Endothelial cell of hepatic sinusoid (primary cell): ENCODE measurements around the gene IRX3.

ENCODE experiments used
- in situ Hi-C: cut with HindIII; loops from 2 replicates; pipeline ENCODE4 v1.10.0; 2017; ENCODE audit warnings: low sequenced_read_pairs

IRX3 gene

GRCh38 chr16:54286366-54287130 lies at the start of gene IRX3:
TSS of gene IRX3 (minus strand) at chr16:54286787. CDS start at chr16:54286050, 737 bp downstream.
- in situ Hi-C loops = loop anchor here (10.0 kb wide), 2 partner anchors 512 to 648 kb away; partner anchors contain the start of gene IRX5

- in situ Hi-C loops = no loop called here
Observed at GRCh38 chr16:54335230-54335629, 48.6 kb upstream of the IRX3 start.

- in situ Hi-C loops = no loop called here
Observed at GRCh38 chr16:54334208-54334607, 47.6 kb upstream of the IRX3 start.

GRCh38 chr16:54331241-54332002 lies 44.8 kb upstream of the IRX3 start:
- in situ Hi-C loops = no loop called here

GRCh38 chr16:54327609-54328008 lies 41.0 kb upstream of the IRX3 start:
- in situ Hi-C loops = no loop called here

GRCh38 chr16:54326266-54326662 lies 39.7 kb upstream of the IRX3 start:
- in situ Hi-C loops = no loop called here

- in situ Hi-C loops = no loop called here
Observed at GRCh38 chr16:54325616-54326265, 39.2 kb upstream of the IRX3 start.

- in situ Hi-C loops = no loop called here
Observed at GRCh38 chr16:54324716-54325115, 38.1 kb upstream of the IRX3 start.

- in situ Hi-C loops = no loop called here
Observed at GRCh38 chr16:54320697-54321340, 34.2 kb upstream of the IRX3 start.

- in situ Hi-C loops = no loop called here
Observed at GRCh38 chr16:54318941-54319340, 32.4 kb upstream of the IRX3 start.

- in situ Hi-C loops = no loop called here
Observed at GRCh38 chr16:54317101-54317611, 30.6 kb upstream of the IRX3 start.

GRCh38 chr16:54316095-54316889 lies 29.7 kb upstream of the IRX3 start:
- in situ Hi-C loops = no loop called here

GRCh38 chr16:54313789-54314188 lies 27.2 kb upstream of the IRX3 start:
- in situ Hi-C loops = loop anchor here (5.0 kb wide), 1 partner anchor 74 kb away; no protein-coding TSS in a partner anchor

- in situ Hi-C loops = loop anchor here (5.0 kb wide), 1 partner anchor 75 kb away; no protein-coding TSS in a partner anchor
Observed at GRCh38 chr16:54312502-54312991, 26.0 kb upstream of the IRX3 start.

GRCh38 chr16:54309341-54309740 lies 22.8 kb upstream of the IRX3 start:
- in situ Hi-C loops = no loop called here

- in situ Hi-C loops = no loop called here
Observed at GRCh38 chr16:54305080-54305479, 18.5 kb upstream of the IRX3 start.

GRCh38 chr16:54303613-54304012 lies 17.0 kb upstream of the IRX3 start:
- in situ Hi-C loops = no loop called here

- in situ Hi-C loops = no loop called here
Observed at GRCh38 chr16:54297154-54297553, 10.6 kb upstream of the IRX3 start.

GRCh38 chr16:54296543-54296942 lies 10.0 kb upstream of the IRX3 start:
- in situ Hi-C loops = no loop called here
